ENCODE measurements around the gene ECI2.

- TF ChIP-seq CTCF (IDR thresholded peaks at IDR 0.05) (no peak), MXI1 (IDR thresholded peaks at IDR 0.05; ENCODE audit: low read depth, low read length) (no peak), GABPA (IDR thresholded peaks at IDR 0.05; ENCODE audit: low read depth) (no peak)
These were observed 27.0 kb upstream of the ECI2 start for GRCh38 chr6:4162370-4162769.
